Tibial artery (tissue), 4 donors: ENCODE measurements around the gene TCOF1.

Experiments used
- DNase-seq, 2 donors: peaks; one replicate each; pipeline ENCODE4 v3.0.0-alpha.2; 2019
- H3K27ac ChIP-seq, 2 donors: fragments of 200-600 bp; sonication (generic) in 1 of 2; 1 replicate in 1 of 2; 2 replicates in 1 of 2; pipeline ENCODE4 v1.5.1; 2018 to 2019; ENCODE audit warnings: mild to moderate bottlenecking in 1 of 2
- H3K27me3 ChIP-seq, 2 donors: fragments of 200-600 bp; sonication (generic) in 1 of 2; one replicate each; pipeline versions ENCODE4 v1.5.1 to v1.6.0; 2016 to 2019
- H3K36me3 ChIP-seq, 3 donors: fragments of 200-600 bp; sonication (generic) in 2 of 3; one replicate each; pipeline ENCODE4 v1.5.1; 2016 to 2019; ENCODE audit warnings: mild to moderate bottlenecking in 2 of 3
- H3K4me1 ChIP-seq, 4 donors: fragments of 200-600 bp; sonication (generic) in 2 of 4; 1 replicate in 3 of 4; 2 replicates in 1 of 4; pipeline ENCODE4 v1.5.1; 2016 to 2019
- H3K4me3 ChIP-seq, 2 donors: fragments of 200-600 bp; sonication (generic) in 1 of 2; 1 replicate in 1 of 2; 2 replicates in 1 of 2; pipeline ENCODE4 v1.5.1; 2018 to 2019; ENCODE audit warnings: mild to moderate bottlenecking in 2 of 2
- H3K9me3 ChIP-seq, 3 donors: fragments of 200-600 bp; sonication (generic) in 1 of 3; one replicate each; pipeline ENCODE4 v1.5.1; 2016 to 2019
- intact Hi-C: fragments of 100-400 bp; cut with DNase I; formaldehyde crosslinking; loops from one replicate; pipeline ENCODE4 v1.15.0; 2023; ENCODE audit warnings: low total_unique reads
- TF ChIP-seq, protein P1 (sequence below), 2 experiments: fragments of 200-600 bp in 1 of 2; fragments of 450-650 bp in 1 of 2; IDR thresholded peaks; one replicate each; pipeline ENCODE4 v1.5.1; 2017 to 2019; ENCODE audit warnings: antibody characterized with exemption in 2 of 2, mild to moderate bottlenecking in 1 of 2, moderate library complexity in 1 of 2

The TCOF1 gene

DNA sequence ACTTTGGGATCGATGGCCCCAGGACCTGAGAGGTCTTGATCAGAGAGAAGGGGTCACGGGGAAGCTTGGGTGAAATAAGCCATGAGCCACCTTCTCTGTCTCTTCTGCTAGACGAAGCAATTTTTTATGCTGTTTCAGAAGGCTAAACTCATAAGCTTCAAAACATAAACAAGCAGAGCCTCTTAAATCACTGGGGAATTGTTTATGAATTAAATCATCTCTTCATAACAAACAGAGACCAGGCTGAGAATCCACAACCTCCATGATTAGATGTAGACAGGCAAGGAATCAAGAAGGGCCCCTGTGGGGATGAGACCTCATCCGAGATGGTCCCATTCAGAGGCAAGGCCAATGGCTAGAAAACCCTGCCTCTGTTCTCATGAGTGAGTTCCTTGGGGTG lies 21.7 kb upstream of the TCOF1 start:
- H3K9me3 ChIP-seq, result no peaks in the 10 kb centered on the region
- no peaks in the 10 kb centered on the region for H3K27me3 ChIP-seq
- no peaks in the 10 kb centered on the region for H3K36me3 ChIP-seq
- DNase-seq, result no peak
- H3K4me3 ChIP-seq, result no peak overlapping the region
- intact Hi-C loops, result no loop called here
- TF ChIP-seq, protein P1, sequence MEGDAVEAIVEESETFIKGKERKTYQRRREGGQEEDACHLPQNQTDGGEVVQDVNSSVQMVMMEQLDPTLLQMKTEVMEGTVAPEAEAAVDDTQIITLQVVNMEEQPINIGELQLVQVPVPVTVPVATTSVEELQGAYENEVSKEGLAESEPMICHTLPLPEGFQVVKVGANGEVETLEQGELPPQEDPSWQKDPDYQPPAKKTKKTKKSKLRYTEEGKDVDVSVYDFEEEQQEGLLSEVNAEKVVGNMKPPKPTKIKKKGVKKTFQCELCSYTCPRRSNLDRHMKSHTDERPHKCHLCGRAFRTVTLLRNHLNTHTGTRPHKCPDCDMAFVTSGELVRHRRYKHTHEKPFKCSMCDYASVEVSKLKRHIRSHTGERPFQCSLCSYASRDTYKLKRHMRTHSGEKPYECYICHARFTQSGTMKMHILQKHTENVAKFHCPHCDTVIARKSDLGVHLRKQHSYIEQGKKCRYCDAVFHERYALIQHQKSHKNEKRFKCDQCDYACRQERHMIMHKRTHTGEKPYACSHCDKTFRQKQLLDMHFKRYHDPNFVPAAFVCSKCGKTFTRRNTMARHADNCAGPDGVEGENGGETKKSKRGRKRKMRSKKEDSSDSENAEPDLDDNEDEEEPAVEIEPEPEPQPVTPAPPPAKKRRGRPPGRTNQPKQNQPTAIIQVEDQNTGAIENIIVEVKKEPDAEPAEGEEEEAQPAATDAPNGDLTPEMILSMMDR (IDR thresholded peaks at IDR 0.05), result no peak
- H3K27ac ChIP-seq, result no peak overlapping the region
- H3K4me1 ChIP-seq, result no peaks in the 10 kb centered on the region

DNA sequence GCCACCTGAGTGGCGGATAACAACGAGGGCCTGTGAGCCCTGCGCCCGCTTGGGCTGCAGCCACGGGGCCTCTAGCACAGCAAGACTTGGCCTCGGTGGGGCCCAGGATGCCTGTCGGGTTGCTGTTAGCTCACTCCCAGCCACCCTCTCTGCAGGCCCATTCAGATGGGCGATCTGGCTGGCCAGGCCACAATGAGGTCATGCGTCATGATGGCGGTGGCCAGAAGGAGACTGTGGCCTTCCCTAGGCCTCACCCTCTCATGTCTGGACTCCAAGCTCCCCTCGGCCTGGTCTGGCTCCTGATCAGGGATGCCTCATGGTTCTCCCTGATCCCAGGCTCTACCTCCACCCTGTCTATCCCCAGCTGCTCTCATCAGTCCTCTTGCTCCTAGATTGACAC lies 19.0 kb upstream of the TCOF1 start:
- no peak for DNase-seq
- no peaks in the 10 kb centered on the region for H3K27me3 ChIP-seq
- no peak overlapping the region for H3K4me3 ChIP-seq
- H3K36me3 ChIP-seq, result no peaks in the 10 kb centered on the region
- TF ChIP-seq, protein P1 (IDR thresholded peaks at IDR 0.05), result no peak
- no peak overlapping the region for H3K27ac ChIP-seq
- intact Hi-C loops, result no loop called here
- no peaks in the 10 kb centered on the region for H3K4me1 ChIP-seq
- no peaks in the 10 kb centered on the region for H3K9me3 ChIP-seq

DNA sequence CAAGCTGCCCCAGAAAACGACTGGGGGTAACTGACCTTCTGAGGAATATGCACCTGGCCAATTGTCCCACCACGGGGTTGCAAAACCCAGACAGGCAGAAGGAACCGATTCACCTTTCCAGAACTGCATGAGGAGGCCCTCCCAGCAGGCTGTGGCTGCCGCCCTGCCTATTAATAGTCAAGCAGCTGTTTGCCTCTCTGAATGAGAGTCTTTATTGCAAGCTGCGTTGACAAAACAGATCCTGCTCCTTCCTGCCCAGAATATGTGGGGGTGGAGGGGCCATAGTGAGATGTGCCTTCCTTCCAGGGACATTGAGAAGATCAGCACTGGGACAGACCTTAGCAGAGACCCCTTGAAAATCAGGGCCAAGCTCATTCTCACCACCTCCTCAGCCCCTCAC lies 18.3 kb upstream of the TCOF1 start:
- H3K4me3 ChIP-seq, result no peak overlapping the region
- no peaks in the 10 kb centered on the region for H3K4me1 ChIP-seq
- intact Hi-C loops, result no loop called here
- no peaks in the 10 kb centered on the region for H3K36me3 ChIP-seq
- H3K9me3 ChIP-seq, result no peaks in the 10 kb centered on the region
- DNase-seq, result no peak
- no peaks in the 10 kb centered on the region for H3K27me3 ChIP-seq
- H3K27ac ChIP-seq, result no peak overlapping the region
- TF ChIP-seq, protein P1 (IDR thresholded peaks at IDR 0.05), result no peak

DNA sequence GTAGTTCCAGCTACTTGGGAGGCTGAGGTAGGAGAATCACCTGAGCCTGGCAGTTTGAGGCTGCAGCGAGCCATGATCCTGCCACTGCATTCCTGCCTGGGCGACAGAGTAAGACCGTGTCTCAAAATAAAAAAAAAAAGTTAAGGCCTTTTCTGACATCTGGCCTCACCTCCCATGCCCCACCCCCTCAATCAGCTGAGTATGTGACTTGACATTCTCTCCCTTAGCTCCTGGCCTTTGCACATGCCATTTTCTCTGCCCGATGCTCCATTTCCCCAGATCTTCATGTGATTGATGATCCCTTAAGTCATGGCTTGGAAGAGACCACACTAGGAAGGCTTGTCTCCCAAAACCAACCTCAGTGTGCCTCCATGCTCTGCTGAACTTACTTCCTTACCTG lies 17.7 kb upstream of the TCOF1 start:
- TF ChIP-seq, protein P1 (IDR thresholded peaks at IDR 0.05), result no peak
- no peaks in the 10 kb centered on the region for H3K27me3 ChIP-seq
- H3K9me3 ChIP-seq, result no peaks in the 10 kb centered on the region
- H3K4me3 ChIP-seq, result no peak overlapping the region
- no peaks in the 10 kb centered on the region for H3K36me3 ChIP-seq
- no peak for DNase-seq
- intact Hi-C loops, result no loop called here
- H3K4me1 ChIP-seq, result no peaks in the 10 kb centered on the region
- no peak overlapping the region for H3K27ac ChIP-seq

DNA sequence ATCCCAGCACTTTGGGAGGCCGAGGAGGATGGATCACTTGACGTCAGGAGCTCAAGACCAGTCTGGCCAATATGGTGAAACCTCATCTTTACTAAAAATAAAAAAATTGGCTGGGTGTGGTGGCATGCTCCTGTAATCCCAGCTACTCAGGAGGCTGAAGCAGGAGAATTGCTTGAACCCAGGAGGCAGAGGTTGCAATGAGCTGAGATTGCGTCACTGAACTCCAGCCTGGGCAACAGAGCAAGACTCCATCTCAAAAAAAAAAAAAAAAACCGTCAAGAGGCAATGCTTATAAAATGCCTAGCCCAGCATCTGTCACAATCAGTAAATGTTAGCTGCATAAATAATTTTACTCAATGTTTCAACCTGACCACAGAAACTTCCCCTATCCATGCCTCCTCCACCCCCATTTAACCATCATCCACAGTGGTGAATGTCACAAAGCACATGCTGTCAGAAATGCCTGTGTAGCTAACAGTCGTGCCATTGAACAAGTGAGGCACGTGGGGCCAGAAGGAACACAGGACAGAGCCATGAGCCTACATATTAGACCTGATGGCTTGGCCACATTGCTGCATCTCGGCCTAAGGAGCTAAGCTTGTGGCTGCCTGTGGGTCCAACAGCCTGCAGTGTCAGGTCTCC lies 16.8 kb upstream of the TCOF1 start:
- H3K4me1 ChIP-seq, result no peaks in the 10 kb centered on the region
- no peaks in the 10 kb centered on the region for H3K36me3 ChIP-seq
- intact Hi-C loops, result no loop called here
- H3K27me3 ChIP-seq, result no peaks in the 10 kb centered on the region
- H3K9me3 ChIP-seq, result no peaks in the 10 kb centered on the region
- no peak for DNase-seq
- no peak overlapping the region for H3K4me3 ChIP-seq
- H3K27ac ChIP-seq, result no peak overlapping the region
- TF ChIP-seq, protein P1 (IDR thresholded peaks at IDR 0.05), result no peak

DNA sequence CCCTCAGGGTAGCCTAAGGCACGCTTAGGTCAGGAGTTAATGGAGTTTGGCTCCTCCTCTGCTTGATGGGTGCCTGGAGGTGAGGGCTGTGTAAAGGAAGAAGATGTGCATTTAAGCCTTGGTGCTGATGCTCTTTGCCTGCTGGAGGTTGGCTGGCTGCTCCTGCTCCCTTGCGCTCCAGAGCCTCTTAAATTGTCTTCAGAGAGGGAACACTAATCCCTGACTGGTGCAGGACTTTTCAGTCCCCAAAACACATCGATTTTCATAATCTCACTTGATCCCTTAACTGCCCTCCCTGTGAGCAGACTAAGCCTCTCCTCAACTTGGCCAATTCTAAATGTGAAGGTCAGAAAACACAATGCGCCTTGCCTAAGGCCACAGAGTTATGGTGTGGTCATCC lies 16.2 kb upstream of the TCOF1 start:
- no peaks in the 10 kb centered on the region for H3K4me1 ChIP-seq
- H3K9me3 ChIP-seq, result no peaks in the 10 kb centered on the region
- H3K36me3 ChIP-seq, result no peaks in the 10 kb centered on the region
- intact Hi-C loops, result no loop called here
- H3K27me3 ChIP-seq, result no peaks in the 10 kb centered on the region
- no peak overlapping the region for H3K27ac ChIP-seq
- H3K4me3 ChIP-seq, result no peak overlapping the region
- DNase-seq, result no peak
- TF ChIP-seq, protein P1 (IDR thresholded peaks at IDR 0.05), result no peak
